Measurements from ENCODE around the gene OPHN1. TPM values are rescaled to one million over a fixed set of nuclear protein-coding genes. Genes with fewer than 3 reads are reported as not detected.

The OPHN1 gene
- total and polyA plus RNA-seq, 2 of the 13 experiments (the other 11 are each of a cell fraction or from before 2014, with no cell fraction given) = 1.6 to 1.7 TPM

DNA sequence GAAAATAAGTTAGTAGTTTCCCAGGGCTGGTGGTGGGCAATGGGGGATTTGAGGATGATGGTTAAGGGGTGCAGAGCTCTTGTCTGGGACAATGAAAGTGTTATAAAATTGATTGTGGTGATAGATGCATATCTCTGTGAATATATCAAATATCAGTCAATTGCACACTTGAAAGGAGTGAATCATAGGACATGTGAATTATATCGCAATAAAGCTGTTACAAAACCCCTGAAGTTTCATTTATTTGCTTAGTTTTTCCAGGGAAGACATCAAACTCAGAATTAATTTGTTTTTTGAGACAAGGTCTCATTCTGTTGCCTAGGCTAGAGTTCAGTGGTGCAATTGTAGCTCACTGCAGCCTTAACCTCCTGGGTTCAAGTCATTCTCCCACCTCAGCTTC lies 47.7 kb upstream of the OPHN1 start:
- ChIA-PET CTCF (ENCODE audit: low intra/inter-chr PET ratio, low total read pairs) (no interaction called here), POLR2A (no interaction called here)
- no peak for FAIRE-seq
- Histone ChIP-seq H3K9ac (ENCODE audit: insufficient read depth, low read depth, low read length) (no peak overlapping the region), H3K4me2 (ENCODE audit: low read depth, low read length) (no peak overlapping the region), H2AFZ (ENCODE audit: low read length) (no peak overlapping the region), H3K4me3 (replicated peaks in 1 of 3; ENCODE audit: insufficient read depth in 1 of 3, low read depth in 2 of 3, low read length in 3 of 3) (no peak overlapping the region), H4K20me1 (ENCODE audit: insufficient read depth, low read length) (no peaks in the 10 kb centered on the region), H3K27me3 (ENCODE audit: control insufficient read depth in 1 of 2, insufficient read depth in 2 of 2, low read length in 2 of 2) (no peaks in the 10 kb centered on the region), H3K4me1 (ENCODE audit: insufficient read depth, low read length) (peaks cover 23% of the 10 kb centered on the region), H3K27ac (ENCODE audit: extremely low read length, insufficient read depth, low read length) (no peak overlapping the region), H3K79me2 (ENCODE audit: insufficient read depth, low read length) (no peaks in the 10 kb centered on the region), H3K9me3 (ENCODE audit: low read length) (no peaks in the 10 kb centered on the region), H3K36me3 (replicated peaks in 1 of 2; ENCODE audit: control insufficient read depth in 1 of 2, insufficient read depth in 2 of 2, low read length in 2 of 2) (no peaks in the 10 kb centered on the region)
- intact Hi-C loops (cut with micrococcal nuclease; ENCODE audit: unreplicated experiment) = no loop called here
- no TSS peak for BruUV-seq (replicated peaks)
- no peak for ATAC-seq
- no peak for DNase-seq (ENCODE audit: low spot score)
- 100% methylated on average over 1 of the region's 1 CpG for WGBS (ENCODE audit: low lambda C conversion rate)
- TF ChIP-seq, protein P1, sequence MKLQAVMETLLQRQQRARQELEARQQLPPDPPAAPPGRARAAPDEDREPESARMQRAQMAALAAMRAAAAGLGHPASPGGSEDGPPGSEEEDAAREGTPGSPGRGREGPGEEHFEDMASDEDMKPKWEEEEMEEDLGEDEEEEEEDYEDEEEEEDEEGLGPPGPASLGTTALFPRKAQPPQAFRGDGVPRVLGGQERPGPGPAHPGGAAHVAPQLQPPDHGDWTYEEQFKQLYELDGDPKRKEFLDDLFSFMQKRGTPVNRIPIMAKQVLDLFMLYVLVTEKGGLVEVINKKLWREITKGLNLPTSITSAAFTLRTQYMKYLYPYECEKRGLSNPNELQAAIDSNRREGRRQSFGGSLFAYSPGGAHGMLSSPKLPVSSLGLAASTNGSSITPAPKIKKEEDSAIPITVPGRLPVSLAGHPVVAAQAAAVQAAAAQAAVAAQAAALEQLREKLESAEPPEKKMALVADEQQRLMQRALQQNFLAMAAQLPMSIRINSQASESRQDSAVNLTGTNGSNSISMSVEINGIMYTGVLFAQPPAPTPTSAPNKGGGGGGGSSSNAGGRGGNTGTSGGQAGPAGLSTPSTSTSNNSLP (IDR thresholded peaks at IDR 0.05; ENCODE audit: low read depth, low read length) = no peak
- TF ChIP-seq PTBP1 (IDR thresholded peaks at IDR 0.05; ENCODE audit: low read depth, low read length, poor library complexity, severe bottlenecking) (no peak), ZNF160 (CRISPR knock-in tag; IDR thresholded peaks at IDR 0.05) (no peak), SMAD9 (CRISPR knock-in tag; IDR thresholded peaks at IDR 0.05) (no peak), ZNF331 (CRISPR knock-in tag; IDR thresholded peaks at IDR 0.05) (no peak), NAIF1 (CRISPR knock-in tag; IDR thresholded peaks at IDR 0.05; ENCODE audit: borderline replicate concordance) (no peak)
- in situ Hi-C loops (cut with HindIII; ENCODE audit: extremely low pct_ligation_motif_present, low pct_unique_long_range_greater_than_20kb) = no loop called here

GRCh38 chrX:68464796-68465195 lies 31.5 kb upstream of the OPHN1 start:
- BruUV-seq (replicated peaks) = no TSS peak
- CTCF ChIA-PET (ENCODE audit: low intra/inter-chr PET ratio, low total read pairs) = no interaction called here
- Histone ChIP-seq H3K4me2 (ENCODE audit: low read depth, low read length) (no peak overlapping the region), H3K36me3 (replicated peaks in 1 of 2; ENCODE audit: control insufficient read depth in 1 of 2, insufficient read depth in 2 of 2, low read length in 2 of 2) (no peaks in the 10 kb centered on the region), H3K4me1 (ENCODE audit: insufficient read depth, low read length) (0 out of 2 replicates have a peak, but pooled peaks cover 7% of the 10 kb centered on the region), H3K9me3 (ENCODE audit: low read length) (no peaks in the 10 kb centered on the region), H3K9ac (ENCODE audit: insufficient read depth, low read depth, low read length) (no peak overlapping the region), H2AFZ (ENCODE audit: low read length) (no peak overlapping the region), H3K4me3 (replicated peaks in 1 of 3; ENCODE audit: insufficient read depth in 1 of 3, low read depth in 2 of 3, low read length in 3 of 3) (no peak overlapping the region), H4K20me1 (ENCODE audit: insufficient read depth, low read length) (no peaks in the 10 kb centered on the region), H3K27me3 (ENCODE audit: control insufficient read depth in 1 of 2, insufficient read depth in 2 of 2, low read length in 2 of 2) (no peaks in the 10 kb centered on the region), H3K79me2 (ENCODE audit: insufficient read depth, low read length) (no peaks in the 10 kb centered on the region), H3K27ac (ENCODE audit: extremely low read length, insufficient read depth, low read length) (no peak overlapping the region)
- DNase-seq (ENCODE audit: low spot score) = no peak
- TF ChIP-seq, protein P2, sequence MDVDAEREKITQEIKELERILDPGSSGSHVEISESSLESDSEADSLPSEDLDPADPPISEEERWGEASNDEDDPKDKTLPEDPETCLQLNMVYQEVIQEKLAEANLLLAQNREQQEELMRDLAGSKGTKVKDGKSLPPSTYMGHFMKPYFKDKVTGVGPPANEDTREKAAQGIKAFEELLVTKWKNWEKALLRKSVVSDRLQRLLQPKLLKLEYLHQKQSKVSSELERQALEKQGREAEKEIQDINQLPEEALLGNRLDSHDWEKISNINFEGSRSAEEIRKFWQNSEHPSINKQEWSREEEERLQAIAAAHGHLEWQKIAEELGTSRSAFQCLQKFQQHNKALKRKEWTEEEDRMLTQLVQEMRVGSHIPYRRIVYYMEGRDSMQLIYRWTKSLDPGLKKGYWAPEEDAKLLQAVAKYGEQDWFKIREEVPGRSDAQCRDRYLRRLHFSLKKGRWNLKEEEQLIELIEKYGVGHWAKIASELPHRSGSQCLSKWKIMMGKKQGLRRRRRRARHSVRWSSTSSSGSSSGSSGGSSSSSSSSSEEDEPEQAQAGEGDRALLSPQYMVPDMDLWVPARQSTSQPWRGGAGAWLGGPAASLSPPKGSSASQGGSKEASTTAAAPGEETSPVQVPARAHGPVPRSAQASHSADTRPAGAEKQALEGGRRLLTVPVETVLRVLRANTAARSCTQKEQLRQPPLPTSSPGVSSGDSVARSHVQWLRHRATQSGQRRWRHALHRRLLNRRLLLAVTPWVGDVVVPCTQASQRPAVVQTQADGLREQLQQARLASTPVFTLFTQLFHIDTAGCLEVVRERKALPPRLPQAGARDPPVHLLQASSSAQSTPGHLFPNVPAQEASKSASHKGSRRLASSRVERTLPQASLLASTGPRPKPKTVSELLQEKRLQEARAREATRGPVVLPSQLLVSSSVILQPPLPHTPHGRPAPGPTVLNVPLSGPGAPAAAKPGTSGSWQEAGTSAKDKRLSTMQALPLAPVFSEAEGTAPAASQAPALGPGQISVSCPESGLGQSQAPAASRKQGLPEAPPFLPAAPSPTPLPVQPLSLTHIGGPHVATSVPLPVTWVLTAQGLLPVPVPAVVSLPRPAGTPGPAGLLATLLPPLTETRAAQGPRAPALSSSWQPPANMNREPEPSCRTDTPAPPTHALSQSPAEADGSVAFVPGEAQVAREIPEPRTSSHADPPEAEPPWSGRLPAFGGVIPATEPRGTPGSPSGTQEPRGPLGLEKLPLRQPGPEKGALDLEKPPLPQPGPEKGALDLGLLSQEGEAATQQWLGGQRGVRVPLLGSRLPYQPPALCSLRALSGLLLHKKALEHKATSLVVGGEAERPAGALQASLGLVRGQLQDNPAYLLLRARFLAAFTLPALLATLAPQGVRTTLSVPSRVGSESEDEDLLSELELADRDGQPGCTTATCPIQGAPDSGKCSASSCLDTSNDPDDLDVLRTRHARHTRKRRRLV (CRISPR knock-in tag; IDR thresholded peaks at IDR 0.05) = no peak
- TF ChIP-seq, protein P3, sequence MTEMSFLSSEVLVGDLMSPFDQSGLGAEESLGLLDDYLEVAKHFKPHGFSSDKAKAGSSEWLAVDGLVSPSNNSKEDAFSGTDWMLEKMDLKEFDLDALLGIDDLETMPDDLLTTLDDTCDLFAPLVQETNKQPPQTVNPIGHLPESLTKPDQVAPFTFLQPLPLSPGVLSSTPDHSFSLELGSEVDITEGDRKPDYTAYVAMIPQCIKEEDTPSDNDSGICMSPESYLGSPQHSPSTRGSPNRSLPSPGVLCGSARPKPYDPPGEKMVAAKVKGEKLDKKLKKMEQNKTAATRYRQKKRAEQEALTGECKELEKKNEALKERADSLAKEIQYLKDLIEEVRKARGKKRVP (CRISPR knock-in tag; IDR thresholded peaks at IDR 0.05) = no peak
- TF ChIP-seq CBFB (CRISPR knock-in tag; IDR thresholded peaks at IDR 0.05) = no peak
- TF ChIP-seq MEIS2 (CRISPR knock-in tag; IDR thresholded peaks at IDR 0.05) = no peak
- TF ChIP-seq HCFC1 (IDR thresholded peaks at IDR 0.05; ENCODE audit: low read depth, low read length) = no peak
- no peak for TF ChIP-seq ZNF724P (CRISPR knock-in tag; IDR thresholded peaks at IDR 0.05; ENCODE audit: borderline replicate concordance)
- in situ Hi-C loops (cut with HindIII; ENCODE audit: extremely low pct_ligation_motif_present, low pct_unique_long_range_greater_than_20kb) = no loop called here
- 65% methylated on average over 4 of the region's 4 CpGs for WGBS (ENCODE audit: low lambda C conversion rate)
- ATAC-seq = no peak
- FAIRE-seq = no peak
- intact Hi-C loops (cut with micrococcal nuclease; ENCODE audit: unreplicated experiment) = no loop called here
- POLR2A ChIA-PET = no interaction called here

Measured in HepG2 (cell line).